GM23338 (cell line): Measurements from ENCODE around the gene DGKK. TPM values are rescaled to one million over a fixed set of nuclear protein-coding genes. Genes with fewer than 3 reads are reported as not detected.

Source experiments
- ATAC-seq: fragments of 200-7000 bp; cut with Tn5 transposase; 3 replicates; pipeline ENCODE4 v1.9.1; 2020
- DNase-seq: peaks from one replicate; pipeline ENCODE4 v3.0.0-alpha.2; 2015; ENCODE audit warnings: low spot score
- H2AFZ ChIP-seq: fragments of 200-600 bp; sonication (generic); 2 replicates; pipeline ENCODE4 v1.8.0; 2016; ENCODE audit warnings: antibody characterized with exemption, mild to moderate bottlenecking, moderate library complexity
- H3F3A ChIP-seq: fragments of 200-600 bp; sonication (generic); replicated peaks from 2 replicates; pipeline ENCODE4 v1.8.0; 2017; ENCODE audit warnings: antibody characterized with exemption, mixed run types, low read depth
- H3K27ac ChIP-seq: fragments of 200-600 bp; sonication (generic); 2 replicates; pipeline ENCODE4 v1.6.1; 2016; ENCODE audit warnings: low read depth
- H3K27me3 ChIP-seq: fragments of 200-600 bp; sonication (generic); 2 replicates; pipeline ENCODE4 v1.8.0; 2016; ENCODE audit warnings: mild to moderate bottlenecking, mixed run types, moderate library complexity; ENCODE audit not compliant: insufficient read depth
- H3K36me3 ChIP-seq: fragments of 200-600 bp; sonication (generic); 2 replicates; pipeline ENCODE4 v1.8.0; 2016; ENCODE audit warnings: mild to moderate bottlenecking; ENCODE audit not compliant: insufficient read depth
- H3K4me1 ChIP-seq: fragments of 200-600 bp; sonication (generic); 2 replicates; pipeline ENCODE4 v1.8.0; 2016; ENCODE audit warnings: mild to moderate bottlenecking, moderate library complexity; ENCODE audit not compliant: insufficient read depth
- H3K4me2 ChIP-seq: fragments of 200-600 bp; sonication (generic); 2 replicates; pipeline ENCODE4 v1.7.1; 2017; ENCODE audit warnings: mixed run types
- H3K4me3 ChIP-seq: fragments of 200-600 bp; sonication (generic); 2 replicates; pipeline ENCODE4 v1.6.1; 2016; ENCODE audit warnings: mixed run types
- H3K79me2 ChIP-seq: fragments of 200-600 bp; sonication (generic); replicated peaks from 2 replicates; pipeline ENCODE4 v1.8.0; 2017; ENCODE audit warnings: mild to moderate bottlenecking; ENCODE audit not compliant: insufficient read depth
- H3K9me2 ChIP-seq: fragments of 200-600 bp; sonication (generic); 2 replicates; pipeline ENCODE4 v1.8.0; 2017; ENCODE audit not compliant: insufficient read depth
- H4K20me1 ChIP-seq: fragments of 200-600 bp; sonication (generic); replicated peaks from 2 replicates; pipeline ENCODE4 v1.8.0; 2017; ENCODE audit warnings: mild to moderate bottlenecking; ENCODE audit not compliant: insufficient read depth
- H3K27ac Mint-ChIP-seq: 2 replicates; pipeline ENCODE4 v1.8.0; 2020; ENCODE audit warnings: inconsistent platforms, mild to moderate bottlenecking, moderate library complexity, mixed read lengths
- H3K27me3 Mint-ChIP-seq: 3 replicates; pipeline ENCODE4 v1.8.0; 2022; ENCODE audit warnings: low read depth, mild to moderate bottlenecking, moderate library complexity, mixed read lengths, inconsistent platforms; ENCODE audit not compliant: insufficient read depth, poor library complexity
- H3K36me3 Mint-ChIP-seq: 3 replicates; pipeline ENCODE4 v1.8.0; 2021; ENCODE audit warnings: low read depth, mild to moderate bottlenecking, inconsistent platforms, moderate library complexity, mixed read lengths
- H3K4me1 Mint-ChIP-seq: 3 replicates; pipeline ENCODE4 v1.8.0; 2020; ENCODE audit warnings: mild to moderate bottlenecking, inconsistent platforms, mixed read lengths
- H3K4me3 Mint-ChIP-seq: 3 replicates; pipeline ENCODE4 v1.8.0; 2021; ENCODE audit warnings: moderate library complexity, mild to moderate bottlenecking, inconsistent platforms, mixed read lengths
- H3K9me3 Mint-ChIP-seq: 3 replicates; pipeline ENCODE4 v1.8.0; 2020; ENCODE audit warnings: moderate library complexity, mild to moderate bottlenecking, inconsistent platforms, mixed read lengths
- CREB1 ChIP-seq: fragments of 250-450 bp; sonication (Bioruptor Pico); IDR thresholded peaks from 2 replicates; pipeline ENCODE4 v1.5.0; 2020; ENCODE audit warnings: low read depth, mild to moderate bottlenecking, moderate library complexity
- ETS1 ChIP-seq: IDR thresholded peaks from 2 replicates; pipeline ENCODE4 v1.6.1; 2016; ENCODE audit warnings: antibody characterized with exemption
- EZH2 ChIP-seq: fragments of 200-600 bp; sonication (generic); IDR thresholded peaks from one replicate; pipeline ENCODE4 v1.8.0; 2017; ENCODE audit warnings: antibody characterized with exemption, mild to moderate bottlenecking, low read depth; ENCODE audit not compliant: unreplicated experiment
- EZH2phosphoT487 ChIP-seq: fragments of 200-600 bp; sonication (generic); IDR thresholded peaks from one replicate; pipeline ENCODE4 v1.8.1; 2018; ENCODE audit warnings: antibody characterized with exemption; ENCODE audit not compliant: unreplicated experiment
- POLR2AphosphoS5 ChIP-seq: IDR thresholded peaks from 2 replicates; pipeline ENCODE4 v1.6.1; 2016; ENCODE audit warnings: antibody characterized with exemption, low read depth
- ZNF114 ChIP-seq: fragments of 250-450 bp; sonication (Bioruptor Pico); IDR thresholded peaks from 2 replicates; pipeline ENCODE4 v1.5.0; 2020; ENCODE audit warnings: mild to moderate bottlenecking, moderate library complexity
- ZNF331 ChIP-seq: fragments of 250-450 bp; sonication (Bioruptor Pico); IDR thresholded peaks from 2 replicates; pipeline ENCODE4 v1.5.0; 2020; ENCODE audit warnings: low read depth, mild to moderate bottlenecking, moderate library complexity
- polyA plus RNA-seq: library from polyadenylated mRNA; unstranded; fragments of >200 nt; fragmentation: Nextera tagmentation; extraction: Ambion mirVana; gene quantifications from 2 replicates; pipeline ENCODE4 v1.2.1, GENCODE V29; 2016
- total RNA-seq: library from RNA; depleted of rRNA; stranded (reverse); fragments of >200 nt; shearing (Covaris generic); gene quantifications from 2 replicates; pipeline ENCODE4 v1.2.3, GENCODE V29; 2014
- TF ChIP-seq, protein P1 (sequence below), 2 experiments: fragments of 200-600 bp in 1 of 2; sonication (generic) in 1 of 2; conservative IDR thresholded peaks; 2 replicates each; pipeline versions ENCODE4 v1.5.1 to v1.6.1; 2016 to 2017; ENCODE audit warnings: antibody characterized with exemption in 2 of 2, low read depth in 2 of 2, mild to moderate bottlenecking in 2 of 2, moderate library complexity in 1 of 2

DGKK gene
- total and polyA plus RNA-seq, 2 experiments from 2014 or later = 2.1 to 8.9 TPM

- Histone ChIP-seq H3K79me2 (no peaks in the 10 kb centered on the region), H3K27ac (no peak overlapping the region), H3K27me3 (no peaks in the 10 kb centered on the region), H2AFZ (no peak overlapping the region), H3K9me2 (no peaks in the 10 kb centered on the region; the same call in 1 of the 2 replicates), H4K20me1 (no peaks in the 10 kb centered on the region), H3K36me3 (no peaks in the 10 kb centered on the region), H3K4me3 (no peak overlapping the region), H3K4me2 (no peak overlapping the region), H3F3A (no peaks in the 10 kb centered on the region), H3K4me1 (no peaks in the 10 kb centered on the region)
- H3K27me3 Mint-ChIP-seq = no peaks in the 10 kb centered on the region
- ATAC-seq = no peak
- no peaks in the 10 kb centered on the region for H3K4me1 Mint-ChIP-seq
- H3K9me3 Mint-ChIP-seq = no peaks in the 10 kb centered on the region; the same call in 2 of the 3 replicates
- H3K4me3 Mint-ChIP-seq = no peak overlapping the region
- DNase-seq = no peak
- H3K36me3 Mint-ChIP-seq = 0 out of 3 replicates have a peak, but pooled peaks cover 5% of the 10 kb centered on the region
- TF ChIP-seq EZH2 (no peak), ETS1 (no peak), EZH2phosphoT487 (no peak), POLR2AphosphoS5 (no peak)
- TF ChIP-seq, protein P1, sequence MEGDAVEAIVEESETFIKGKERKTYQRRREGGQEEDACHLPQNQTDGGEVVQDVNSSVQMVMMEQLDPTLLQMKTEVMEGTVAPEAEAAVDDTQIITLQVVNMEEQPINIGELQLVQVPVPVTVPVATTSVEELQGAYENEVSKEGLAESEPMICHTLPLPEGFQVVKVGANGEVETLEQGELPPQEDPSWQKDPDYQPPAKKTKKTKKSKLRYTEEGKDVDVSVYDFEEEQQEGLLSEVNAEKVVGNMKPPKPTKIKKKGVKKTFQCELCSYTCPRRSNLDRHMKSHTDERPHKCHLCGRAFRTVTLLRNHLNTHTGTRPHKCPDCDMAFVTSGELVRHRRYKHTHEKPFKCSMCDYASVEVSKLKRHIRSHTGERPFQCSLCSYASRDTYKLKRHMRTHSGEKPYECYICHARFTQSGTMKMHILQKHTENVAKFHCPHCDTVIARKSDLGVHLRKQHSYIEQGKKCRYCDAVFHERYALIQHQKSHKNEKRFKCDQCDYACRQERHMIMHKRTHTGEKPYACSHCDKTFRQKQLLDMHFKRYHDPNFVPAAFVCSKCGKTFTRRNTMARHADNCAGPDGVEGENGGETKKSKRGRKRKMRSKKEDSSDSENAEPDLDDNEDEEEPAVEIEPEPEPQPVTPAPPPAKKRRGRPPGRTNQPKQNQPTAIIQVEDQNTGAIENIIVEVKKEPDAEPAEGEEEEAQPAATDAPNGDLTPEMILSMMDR (conservative IDR thresholded peaks at IDR 0.05; ENCODE audit: low read depth in 2 of 2) = no peak
- no peak overlapping the region for H3K27ac Mint-ChIP-seq
These were observed 23.1 kb downstream of the DGKK start for GRCh38 chrX:50447535-50447934.

DNA sequence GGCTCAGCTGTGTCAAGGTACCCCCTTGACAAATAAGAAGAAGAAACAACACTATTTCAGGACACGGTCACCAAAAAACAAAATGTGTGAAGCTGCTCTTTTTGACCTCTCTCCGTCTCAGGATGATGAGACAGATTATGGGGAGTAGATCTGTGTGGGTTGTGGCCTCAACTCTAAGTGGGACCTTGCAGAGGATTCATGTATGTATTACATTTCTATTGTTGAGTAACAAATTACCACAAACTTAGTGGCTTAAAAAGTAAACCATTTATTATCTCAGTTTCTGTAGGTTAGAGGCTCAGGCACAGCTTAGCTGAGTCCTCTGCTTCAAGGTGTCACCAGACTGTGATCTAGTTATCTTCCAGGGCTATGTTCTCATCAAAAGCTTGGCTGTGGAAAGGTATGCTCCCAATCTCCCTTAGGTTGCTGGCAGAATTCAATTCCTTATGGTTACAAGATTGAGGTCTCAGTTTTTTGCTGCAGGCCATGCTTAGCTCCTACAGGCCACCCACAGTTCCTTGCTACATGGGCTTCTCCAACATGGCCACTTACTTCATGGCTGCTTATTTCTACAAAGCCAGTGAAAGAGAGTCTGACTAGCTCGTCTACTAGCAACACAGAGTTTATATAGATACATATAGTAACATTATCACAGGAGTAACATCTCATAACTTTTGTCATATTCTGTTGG is 28.1 kb downstream of the DGKK start:
- Mint-ChIP-seq H3K4me1 (peaks cover 3% of the 10 kb centered on the region; the same call in 2 of the 3 replicates), H3K27ac (no peak overlapping the region), H3K36me3 (0 out of 3 replicates have a peak, but pooled peaks cover 5% of the 10 kb centered on the region), H3K9me3 (no peaks in the 10 kb centered on the region; the same call in 2 of the 3 replicates), H3K27me3 (no peaks in the 10 kb centered on the region), H3K4me3 (no peak overlapping the region)
- Histone ChIP-seq H3K9me2 (no peaks in the 10 kb centered on the region), H3F3A (no peaks in the 10 kb centered on the region), H3K27ac (no peak overlapping the region), H3K4me3 (no peak overlapping the region), H3K4me2 (no peak overlapping the region), H2AFZ (no peak overlapping the region), H4K20me1 (no peaks in the 10 kb centered on the region), H3K36me3 (no peaks in the 10 kb centered on the region), H3K4me1 (no peaks in the 10 kb centered on the region), H3K79me2 (no peaks in the 10 kb centered on the region), H3K27me3 (no peaks in the 10 kb centered on the region)
- ATAC-seq = no peak
- DNase-seq = no peak
- no peak for TF ChIP-seq ZNF114
- TF ChIP-seq EZH2phosphoT487 = no peak
- no peak for TF ChIP-seq EZH2
- no peak for TF ChIP-seq ZNF331
- TF ChIP-seq, protein P1 (conservative IDR thresholded peaks at IDR 0.05; ENCODE audit: low read depth in 2 of 2) = no peak
- TF ChIP-seq CREB1 = no peak
- no peak for TF ChIP-seq ETS1
